Fibroblast of lung (primary cell): ENCODE data around the gene DICER1. TPM values are rescaled to one million over a fixed set of nuclear protein-coding genes. Genes with fewer than 3 reads are reported as not detected.

Experiments
- DNase-seq, 2 donors: peaks; one replicate each; pipeline versions ENCODE4 v3.0.0 to v3.0.0-alpha.2; 2010; ENCODE audit warnings: low read depth in 2 of 2
- H2AFZ ChIP-seq: 2 replicates; pipeline ENCODE4 v1.5.1; 2012; ENCODE audit warnings: low read length, control low read depth, inconsistent platforms
- H3K27ac ChIP-seq: 2 replicates; pipeline ENCODE4 v1.5.1; 2011; ENCODE audit warnings: low read length, control low read depth; ENCODE audit not compliant: insufficient read depth
- H3K27me3 ChIP-seq: 2 replicates; pipeline ENCODE4 v1.5.1; 2011; ENCODE audit warnings: mild to moderate bottlenecking, low read length; ENCODE audit not compliant: control insufficient read depth, insufficient read depth
- H3K36me3 ChIP-seq: 2 replicates; pipeline ENCODE4 v1.5.1; 2011; ENCODE audit warnings: low read length; ENCODE audit not compliant: control insufficient read depth, insufficient read depth
- H3K4me1 ChIP-seq: 2 replicates; pipeline ENCODE4 v1.5.1; 2011; ENCODE audit warnings: low read length; ENCODE audit not compliant: control insufficient read depth, insufficient read depth; ENCODE audit errors: extremely low read depth
- H3K4me2 ChIP-seq: 2 replicates; pipeline ENCODE4 v1.5.1; 2011; ENCODE audit warnings: low read length, control low read depth; ENCODE audit not compliant: insufficient read depth; ENCODE audit errors: extremely low read depth
- H3K4me3 ChIP-seq, 4 experiments: fragments of 200-600 bp in 1 of 4; sonication (generic) in 1 of 4; replicated peaks in 1 of 4; 2 replicates each; pipeline ENCODE4 v1.5.1; 2011 to 2016; ENCODE audit warnings: low read length in 4 of 4, low read depth in 3 of 4, mild to moderate bottlenecking in 3 of 4, control low read depth in 2 of 4, inconsistent platforms in 1 of 4, mixed read lengths in 1 of 4; ENCODE audit not compliant: insufficient read depth in 1 of 4; ENCODE audit errors: control extremely low read depth in 1 of 4
- H3K79me2 ChIP-seq: 2 replicates; pipeline ENCODE4 v1.5.1; 2012; ENCODE audit warnings: mild to moderate bottlenecking, low read length, inconsistent platforms; ENCODE audit not compliant: control insufficient read depth, insufficient read depth
- H3K9ac ChIP-seq: 2 replicates; pipeline ENCODE4 v1.5.1; 2011; ENCODE audit warnings: mild to moderate bottlenecking, low read length, control low read depth; ENCODE audit not compliant: insufficient read depth
- H3K9me3 ChIP-seq: 2 replicates; pipeline ENCODE4 v1.5.1; 2012; ENCODE audit warnings: low read depth, low read length; ENCODE audit not compliant: control insufficient read depth, insufficient read depth
- H4K20me1 ChIP-seq: 2 replicates; pipeline ENCODE4 v1.5.1; 2011; ENCODE audit warnings: low read length; ENCODE audit not compliant: control insufficient read depth, insufficient read depth; ENCODE audit errors: extremely low read depth
- CTCF ChIP-seq, 2 donors: IDR thresholded peaks in 1 of 2; conservative IDR thresholded peaks in 1 of 2; 1 replicate in 1 of 2; 2 replicates in 1 of 2; pipeline ENCODE4 v1.5.1; 2011 to 2012; ENCODE audit warnings: low read length in 2 of 2, control low read depth in 1 of 2, inconsistent platforms in 1 of 2, low read depth in 1 of 2, mild to moderate bottlenecking in 1 of 2
- EZH2 ChIP-seq: IDR thresholded peaks from 2 replicates; pipeline ENCODE4 v1.5.1; 2012; ENCODE audit warnings: low read length, control low read depth, mild to moderate bottlenecking; ENCODE audit errors: missing control alignments
- polyA plus RNA-seq, 2 donors: library from polyadenylated mRNA; depleted of rRNA in 1 of 2; stranded (reverse) in 1 of 2; unstranded in 1 of 2; fragments of >200 nt; gene quantifications; 2 replicates each; pipeline ENCODE4 v1.2.1, GENCODE V29; 2011 to 2012; ENCODE audit warnings: missing spikeins in 1 of 2
- total RNA-seq: library from RNA; depleted of rRNA; stranded (reverse); fragments of >200 nt; gene quantifications from 2 replicates; pipeline ENCODE4 v1.2.1, GENCODE V29; 2014

The DICER1 gene
- total and polyA plus RNA-seq, 2 donors (not counting 1 experiment from before 2014, with no cell fraction given): 20.3 to 28.7 TPM

GRCh38 chr14:95188380-95188779 is 31.1 kb upstream of the DICER1 start:
- Histone ChIP-seq H2AFZ (no peak overlapping the region), H4K20me1 (no peaks in the 10 kb centered on the region), H3K36me3 (no peaks in the 10 kb centered on the region), H3K9ac (no peak overlapping the region), H3K4me1 (peaks cover 2% of the 10 kb centered on the region), H3K79me2 (no peaks in the 10 kb centered on the region), H3K9me3 (no peaks in the 10 kb centered on the region), H3K4me2 (no peak overlapping the region), H3K27me3 (peaks cover 2% of the 10 kb centered on the region), H3K4me3 (no peak overlapping the region), H3K27ac (no peak overlapping the region)
- no peak for DNase-seq
- TF ChIP-seq EZH2: no peak
- no peak for TF ChIP-seq CTCF (conservative IDR thresholded peaks at IDR 0.05 in 1 of 2, IDR thresholded peaks at IDR 0.05 in 1 of 2; ENCODE audit: low read depth in 1 of 2, low read length in 2 of 2)

- Histone ChIP-seq H2AFZ (no peak overlapping the region), H3K4me3 (no peak overlapping the region), H3K9me3 (no peaks in the 10 kb centered on the region), H3K4me1 (peaks cover 2% of the 10 kb centered on the region), H3K27ac (no peak overlapping the region), H3K27me3 (peaks cover 2% of the 10 kb centered on the region), H3K4me2 (no peak overlapping the region), H4K20me1 (no peaks in the 10 kb centered on the region), H3K36me3 (no peaks in the 10 kb centered on the region), H3K79me2 (no peaks in the 10 kb centered on the region), H3K9ac (no peak overlapping the region)
- no peak for DNase-seq
- TF ChIP-seq CTCF (conservative IDR thresholded peaks at IDR 0.05 in 1 of 2, IDR thresholded peaks at IDR 0.05 in 1 of 2; ENCODE audit: low read depth in 1 of 2, low read length in 2 of 2) (no peak), EZH2 (no peak)
Observed at GRCh38 chr14:95185767-95186392, 28.6 kb upstream of the DICER1 start.

- H4K20me1 ChIP-seq: no peaks in the 10 kb centered on the region
- H3K4me3 ChIP-seq: no peak overlapping the region
- no peaks in the 10 kb centered on the region for H3K9me3 ChIP-seq
- no peak overlapping the region for H3K9ac ChIP-seq
- no peak overlapping the region for H3K27ac ChIP-seq
- H3K27me3 ChIP-seq: peaks cover 2% of the 10 kb centered on the region
- no peaks in the 10 kb centered on the region for H3K36me3 ChIP-seq
- peaks cover 2% of the 10 kb centered on the region for H3K4me1 ChIP-seq
- DNase-seq: peak; percentile 12 to 58
- H3K79me2 ChIP-seq: no peaks in the 10 kb centered on the region
- no peak overlapping the region for H2AFZ ChIP-seq
- H3K4me2 ChIP-seq: no peak overlapping the region
- TF ChIP-seq CTCF (conservative IDR thresholded peaks at IDR 0.05 in 1 of 2, IDR thresholded peaks at IDR 0.05 in 1 of 2; ENCODE audit: low read depth in 1 of 2, low read length in 2 of 2) (no peak), EZH2 (no peak)
Observed at GRCh38 chr14:95185033-95185766, 27.9 kb upstream of the DICER1 start.
